HG03060 (cell line): ENCODE measurements around the gene CBLIF.
A peak's percentile ranks its signal among the peaks of the same experiment; 100 is the strongest.
"Not testable (repeated sequence)": the region's sequence is repeated elsewhere in the genome, so short reads cannot be mapped to it uniquely, and the experiment has no call there.

ENCODE experiments used
- ATAC-seq: cut with Tn5 transposase; IDR thresholded peaks from one replicate; pipeline ENCODE4 v1.9.1; 2021; ENCODE audit warnings: low read depth, moderate number of reproducible peaks; ENCODE audit not compliant: unreplicated experiment

The CBLIF gene

GRCh38 chr11:59848439-59848838, 3.1 kb upstream of the CBLIF start:
- ATAC-seq = not testable (repeated sequence)

- no peak for ATAC-seq
Observed at GRCh38 chr11:59847626-59848025, 2.3 kb upstream of the CBLIF start.

GRCh38 chr11:59846556-59846955, 1.3 kb upstream of the CBLIF start:
- no peak for ATAC-seq

GRCh38 chr11:59842316-59842715, 3.0 kb downstream of the CBLIF start:
- no peak for ATAC-seq

- no peak for ATAC-seq
Observed at GRCh38 chr11:59841514-59841913, 3.8 kb downstream of the CBLIF start.

GRCh38 chr11:59839615-59840014, 5.7 kb downstream of the CBLIF start:
- no peak for ATAC-seq

GRCh38 chr11:59833602-59834001, 11.7 kb downstream of the CBLIF start:
- no peak for ATAC-seq

GRCh38 chr11:59829358-59829757, 15.9 kb downstream of the CBLIF start:
- no peak for ATAC-seq

GRCh38 chr11:59822989-59823566, 22.2 kb downstream of the CBLIF start:
- peak; percentile 50 for ATAC-seq

GRCh38 chr11:59818572-59818971, 26.7 kb downstream of the CBLIF start:
- no peak for ATAC-seq

GRCh38 chr11:59816434-59816833, 28.9 kb downstream of the CBLIF start:
- ATAC-seq = not testable (repeated sequence)

GRCh38 chr11:59815754-59816153, 29.5 kb downstream of the CBLIF start:
- no peak for ATAC-seq

GRCh38 chr11:59814021-59814420, 31.3 kb downstream of the CBLIF start:
- ATAC-seq = no peak

GRCh38 chr11:59813364-59813763, 31.9 kb downstream of the CBLIF start:
- no peak for ATAC-seq

- ATAC-seq = no peak
Observed at GRCh38 chr11:59812220-59812619, 33.1 kb downstream of the CBLIF start.

GRCh38 chr11:59810911-59811259, 34.4 kb downstream of the CBLIF start:
- ATAC-seq = no peak

- ATAC-seq = peak; percentile 86
Observed at GRCh38 chr11:59810189-59810910, 34.9 kb downstream of the CBLIF start, which contains the start of gene MRPL16. Gene MRPL16, minus strand, starts transcription at chr11:59810778. Its CDS starts 120 bp downstream, at chr11:59810658.

- ATAC-seq = no peak
Observed at GRCh38 chr11:59807047-59807610, 38.2 kb downstream of the CBLIF start.

GRCh38 chr11:59804061-59804460, 41.2 kb downstream of the CBLIF start:
- ATAC-seq = no peak

- ATAC-seq = no peak
Observed at GRCh38 chr11:59802639-59803176, 42.6 kb downstream of the CBLIF start.

GRCh38 chr11:59801981-59802638, 43.2 kb downstream of the CBLIF start:
- no peak for ATAC-seq
